Glutamatergic neuron (in vitro differentiated cells): Measurements from ENCODE around the gene ROR1. TPM values are rescaled to one million over a fixed set of nuclear protein-coding genes. Genes with fewer than 3 reads are reported as not detected.

Experiments used
- DNase-seq: peaks from one replicate; pipeline ENCODE4 v3.0.0; 2022
- H3K27ac Mint-ChIP-seq: one replicate; pipeline ENCODE4 v1.8.0; 2020; ENCODE audit warnings: mild to moderate bottlenecking, mixed read lengths, inconsistent platforms; ENCODE audit not compliant: unreplicated experiment
- H3K27me3 Mint-ChIP-seq: one replicate; pipeline ENCODE4 v1.8.0; 2020; ENCODE audit warnings: mild to moderate bottlenecking, moderate library complexity, mixed read lengths, inconsistent platforms; ENCODE audit not compliant: unreplicated experiment
- H3K36me3 Mint-ChIP-seq: one replicate; pipeline ENCODE4 v1.8.0; 2020; ENCODE audit warnings: mild to moderate bottlenecking, mixed read lengths, inconsistent platforms; ENCODE audit not compliant: unreplicated experiment
- H3K4me1 Mint-ChIP-seq: one replicate; pipeline ENCODE4 v1.8.0; 2020; ENCODE audit warnings: mild to moderate bottlenecking, low read depth, mixed read lengths, inconsistent platforms; ENCODE audit not compliant: unreplicated experiment
- H3K4me3 Mint-ChIP-seq: one replicate; pipeline ENCODE4 v1.8.0; 2020; ENCODE audit warnings: mild to moderate bottlenecking, mixed read lengths, inconsistent platforms; ENCODE audit not compliant: unreplicated experiment
- H3K9me3 Mint-ChIP-seq: one replicate; pipeline ENCODE4 v1.8.0; 2020; ENCODE audit warnings: mild to moderate bottlenecking, moderate library complexity, mixed read lengths, inconsistent platforms; ENCODE audit not compliant: unreplicated experiment
- CTCF ChIP-seq: fragments of 200-600 bp; sonication (generic); IDR thresholded peaks from one replicate; pipeline ENCODE4 v1.5.0; 2021; ENCODE audit not compliant: partially characterized antibody, unreplicated experiment
- total RNA-seq: library from RNA; stranded (reverse); fragmentation: NEBNext Ultra II Directional; extraction: Animal tissue kit (Norgen Biotek cat#: 25700); gene quantifications from one replicate; pipeline ENCODE4 v1.2.1, GENCODE V29; 2021; ENCODE audit not compliant: unreplicated experiment

Gene ROR1
- total RNA-seq, 1 donor from 2014 or later = 11.3 TPM

- DNase-seq = no peak
- TF ChIP-seq CTCF = no peak
- H3K27me3 Mint-ChIP-seq = peaks cover 3% of the 10 kb centered on the region
- H3K4me3 Mint-ChIP-seq = no peak overlapping the region
- H3K4me1 Mint-ChIP-seq = no peaks in the 10 kb centered on the region
- H3K9me3 Mint-ChIP-seq = no peaks in the 10 kb centered on the region
- H3K36me3 Mint-ChIP-seq = peaks cover 14% of the 10 kb centered on the region
- H3K27ac Mint-ChIP-seq = no peak overlapping the region
These were observed 418.5 kb downstream of the ROR1 start for GRCh38 chr1:64192290-64192689.

GRCh38 chr1:64194168-64195080 is 420.6 kb downstream of the ROR1 start:
- Mint-ChIP-seq H3K27me3 (no peaks in the 10 kb centered on the region), H3K4me3 (no peak overlapping the region), H3K36me3 (peaks cover 14% of the 10 kb centered on the region), H3K4me1 (no peaks in the 10 kb centered on the region), H3K27ac (no peak overlapping the region), H3K9me3 (peaks cover 1% of the 10 kb centered on the region)
- TF ChIP-seq CTCF = no peak
- no peak for DNase-seq

- no peak overlapping the region for H3K27ac Mint-ChIP-seq
- peaks cover 14% of the 10 kb centered on the region for H3K36me3 Mint-ChIP-seq
- no peak for TF ChIP-seq CTCF
- peaks cover 1% of the 10 kb centered on the region for H3K9me3 Mint-ChIP-seq
- H3K4me1 Mint-ChIP-seq = no peaks in the 10 kb centered on the region
- DNase-seq = no peak
- no peaks in the 10 kb centered on the region for H3K27me3 Mint-ChIP-seq
- H3K4me3 Mint-ChIP-seq = no peak overlapping the region
These were observed 421.2 kb downstream of the ROR1 start for GRCh38 chr1:64195081-64195395.

GRCh38 chr1:64196074-64196870 is 422.5 kb downstream of the ROR1 start:
- H3K4me1 Mint-ChIP-seq = no peaks in the 10 kb centered on the region
- no peak for TF ChIP-seq CTCF
- H3K9me3 Mint-ChIP-seq = peaks cover 3% of the 10 kb centered on the region
- H3K36me3 Mint-ChIP-seq = peaks cover 14% of the 10 kb centered on the region
- H3K27me3 Mint-ChIP-seq = no peaks in the 10 kb centered on the region
- DNase-seq = no peak
- H3K27ac Mint-ChIP-seq = no peak overlapping the region
- H3K4me3 Mint-ChIP-seq = no peak overlapping the region

- Mint-ChIP-seq H3K27ac (no peak overlapping the region), H3K9me3 (peaks cover 3% of the 10 kb centered on the region), H3K27me3 (no peaks in the 10 kb centered on the region), H3K4me3 (no peak overlapping the region), H3K4me1 (no peaks in the 10 kb centered on the region), H3K36me3 (peaks cover 14% of the 10 kb centered on the region)
- no peak for DNase-seq
- TF ChIP-seq CTCF = no peak
These were observed 423.3 kb downstream of the ROR1 start for GRCh38 chr1:64197076-64197475.
